Subcutaneous abdominal adipose tissue (tissue), 5 donors: ENCODE data around the gene RAB15.

Experiments used
- H3K27ac ChIP-seq: one replicate; pipeline ENCODE4 v1.7.0; 2013; ENCODE audit warnings: low read depth, mild to moderate bottlenecking, inconsistent platforms, low read length, moderate library complexity
- H3K27me3 ChIP-seq, 5 donors: one replicate each; pipeline ENCODE4 v1.7.0; 2013; ENCODE audit warnings: low read length in 5 of 5, inconsistent platforms in 1 of 5; ENCODE audit not compliant: control insufficient read depth in 5 of 5, insufficient read depth in 4 of 5
- H3K36me3 ChIP-seq, 5 donors: one replicate each; pipeline ENCODE4 v1.7.0; 2013; ENCODE audit warnings: low read length in 5 of 5; ENCODE audit not compliant: control insufficient read depth in 5 of 5, insufficient read depth in 5 of 5
- H3K4me1 ChIP-seq, 5 donors: one replicate each; pipeline ENCODE4 v1.7.0; 2013; ENCODE audit warnings: low read length in 5 of 5, mild to moderate bottlenecking in 3 of 5, moderate library complexity in 1 of 5; ENCODE audit not compliant: control insufficient read depth in 5 of 5, insufficient read depth in 5 of 5
- H3K4me3 ChIP-seq, 5 donors: one replicate each; pipeline ENCODE4 v1.7.0; 2013; ENCODE audit warnings: low read length in 5 of 5, low read depth in 1 of 5
- H3K9ac ChIP-seq, 5 donors: one replicate each; pipeline ENCODE4 v1.7.0; 2013; ENCODE audit warnings: low read length in 5 of 5, mild to moderate bottlenecking in 4 of 5, moderate library complexity in 3 of 5
- H3K9me3 ChIP-seq, 5 donors: one replicate each; pipeline ENCODE4 v1.7.0; 2013; ENCODE audit warnings: low read length in 5 of 5; ENCODE audit not compliant: control insufficient read depth in 5 of 5
- donor health status: healthy.
- donor health status: healthy.
- donor health status: healthy.
- donor health status: healthy.
- donor health status: healthy.

Gene RAB15

GRCh38 chr14:64960762-64961276 lies 11.3 kb downstream of the RAB15 start:
- Histone ChIP-seq H3K9ac (no peak overlapping the region), H3K4me1 (peaks cover 0 to 6% (median 0%) of the 10 kb centered on the region in 5 donors), H3K36me3 (peaks cover 0 to 2% (median 0%) of the 10 kb centered on the region in 5 donors), H3K9me3 (no peaks in the 10 kb centered on the region), H3K27ac (no peak overlapping the region), H3K27me3 (no peaks in the 10 kb centered on the region), H3K4me3 (no peak overlapping the region)

- peaks cover 0 to 6% (median 0%) of the 10 kb centered on the region in 5 donors for H3K4me1 ChIP-seq
- H3K27me3 ChIP-seq = no peaks in the 10 kb centered on the region
- no peak overlapping the region for H3K27ac ChIP-seq
- no peak overlapping the region for H3K9ac ChIP-seq
- H3K9me3 ChIP-seq = no peaks in the 10 kb centered on the region
- H3K36me3 ChIP-seq = peaks cover 0 to 6% (median 0%) of the 10 kb centered on the region in 5 donors
- H3K4me3 ChIP-seq = no peak overlapping the region
Observed at GRCh38 chr14:64958743-64959142, 13.4 kb downstream of the RAB15 start.

GRCh38 chr14:64958201-64958600 lies 13.9 kb downstream of the RAB15 start:
- Histone ChIP-seq H3K9ac (no peak overlapping the region), H3K27me3 (no peaks in the 10 kb centered on the region), H3K36me3 (peaks cover 0 to 6% (median 2%) of the 10 kb centered on the region in 5 donors), H3K27ac (no peak overlapping the region), H3K4me3 (no peak overlapping the region), H3K4me1 (peaks cover 0 to 6% (median 0%) of the 10 kb centered on the region in 5 donors), H3K9me3 (no peaks in the 10 kb centered on the region)

- Histone ChIP-seq H3K9ac (no peak overlapping the region), H3K4me1 (peaks cover 0 to 6% (median 0%) of the 10 kb centered on the region in 5 donors), H3K36me3 (peaks cover 0 to 6% (median 2%) of the 10 kb centered on the region in 5 donors), H3K9me3 (no peaks in the 10 kb centered on the region), H3K27me3 (no peaks in the 10 kb centered on the region), H3K27ac (no peak overlapping the region), H3K4me3 (no peak overlapping the region)
Observed at GRCh38 chr14:64956697-64957406, 15.3 kb downstream of the RAB15 start.

GRCh38 chr14:64955297-64955696 lies 16.8 kb downstream of the RAB15 start:
- H3K27ac ChIP-seq = no peak overlapping the region
- H3K27me3 ChIP-seq = no peaks in the 10 kb centered on the region
- no peak overlapping the region for H3K4me3 ChIP-seq
- peaks cover 0 to 6% (median 0%) of the 10 kb centered on the region in 5 donors for H3K4me1 ChIP-seq
- no peaks in the 10 kb centered on the region for H3K9me3 ChIP-seq
- H3K9ac ChIP-seq = no peak overlapping the region
- peaks cover 0 to 14% (median 2%) of the 10 kb centered on the region in 5 donors for H3K36me3 ChIP-seq

- H3K27me3 ChIP-seq = no peaks in the 10 kb centered on the region
- peaks cover 0 to 6% (median 0%) of the 10 kb centered on the region in 5 donors for H3K4me1 ChIP-seq
- H3K9ac ChIP-seq = no peak overlapping the region
- H3K4me3 ChIP-seq = no peak overlapping the region
- H3K9me3 ChIP-seq = no peaks in the 10 kb centered on the region
- peaks cover 0 to 20% (median 2%) of the 10 kb centered on the region in 5 donors for H3K36me3 ChIP-seq
- H3K27ac ChIP-seq = no peak overlapping the region
Observed at GRCh38 chr14:64954491-64955240, 17.5 kb downstream of the RAB15 start.

GRCh38 chr14:64953661-64954060 lies 18.5 kb downstream of the RAB15 start:
- H3K4me3 ChIP-seq = no peak overlapping the region
- peaks cover 0 to 23% (median 2%) of the 10 kb centered on the region in 5 donors for H3K36me3 ChIP-seq
- no peak overlapping the region for H3K27ac ChIP-seq
- H3K9me3 ChIP-seq = no peaks in the 10 kb centered on the region
- peaks cover 0 to 6% (median 0%) of the 10 kb centered on the region in 5 donors for H3K4me1 ChIP-seq
- H3K9ac ChIP-seq = no peak overlapping the region
- H3K27me3 ChIP-seq = no peaks in the 10 kb centered on the region

GRCh38 chr14:64953310-64953654 lies 18.9 kb downstream of the RAB15 start:
- Histone ChIP-seq H3K4me1 (peaks cover 0 to 6% (median 0%) of the 10 kb centered on the region in 5 donors), H3K27me3 (no peaks in the 10 kb centered on the region), H3K9me3 (no peaks in the 10 kb centered on the region), H3K9ac (no peak overlapping the region), H3K27ac (no peak overlapping the region), H3K4me3 (no peak overlapping the region), H3K36me3 (peaks cover 0 to 27% (median 4%) of the 10 kb centered on the region in 5 donors)

GRCh38 chr14:64952598-64953309 lies 19.4 kb downstream of the RAB15 start:
- Histone ChIP-seq H3K36me3 (peaks cover 0 to 32% (median 7%) of the 10 kb centered on the region in 5 donors), H3K4me3 (no peak overlapping the region), H3K27ac (no peak overlapping the region), H3K9me3 (no peaks in the 10 kb centered on the region), H3K9ac (no peak overlapping the region), H3K4me1 (peaks cover 0 to 6% (median 0%) of the 10 kb centered on the region in 5 donors), H3K27me3 (no peaks in the 10 kb centered on the region)
